ENCODE results near the gene GTF2I.
"Not testable (repeated sequence)": the region's sequence is repeated elsewhere in the genome, so short reads cannot be mapped to it uniquely, and the experiment has no call there.

The GTF2I gene

DNA sequence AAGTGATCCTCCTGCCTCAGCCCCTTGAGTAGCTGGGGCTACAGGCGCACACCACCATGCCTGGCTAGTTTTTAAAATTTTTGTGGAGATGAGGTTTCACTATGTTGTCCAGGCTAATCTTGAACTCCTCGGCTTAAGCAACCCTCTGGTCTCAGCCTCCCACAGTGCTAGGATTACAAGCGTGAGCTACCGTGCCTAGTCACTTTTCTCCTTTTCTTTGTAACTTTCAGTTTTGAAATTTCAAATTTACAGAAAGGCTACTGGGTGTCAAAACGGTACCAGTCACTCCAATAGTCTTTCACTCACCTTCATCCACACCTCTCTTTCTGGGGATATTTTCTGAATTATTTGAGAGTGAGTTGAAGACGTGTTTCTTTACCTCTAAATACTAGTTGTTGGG is 117.6 kb downstream of the GTF2I start:
- not testable (repeated sequence) for DNase-seq (ENCODE audit: low read depth, low spot score)

DNA sequence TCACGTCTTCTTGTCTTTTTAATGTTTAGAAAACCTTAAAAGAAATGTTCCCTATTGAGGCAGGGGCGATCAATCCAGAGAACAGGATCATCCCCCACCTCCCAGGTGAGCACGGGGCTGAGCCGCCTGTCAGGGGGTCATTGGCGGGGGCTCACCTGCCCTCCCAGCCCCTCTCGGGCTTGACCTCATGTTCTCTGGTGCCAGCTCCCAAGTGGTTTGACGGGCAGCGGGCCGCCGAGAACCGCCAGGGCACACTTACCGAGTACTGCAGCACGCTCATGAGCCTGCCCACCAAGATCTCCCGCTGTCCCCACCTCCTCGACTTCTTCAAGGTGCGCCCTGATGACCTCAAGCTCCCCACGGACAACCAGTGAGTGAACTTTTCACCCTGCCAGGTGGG is 121.5 kb downstream of the GTF2I start:
- not testable (repeated sequence) for DNase-seq (ENCODE audit: low read depth, low spot score)

DNA sequence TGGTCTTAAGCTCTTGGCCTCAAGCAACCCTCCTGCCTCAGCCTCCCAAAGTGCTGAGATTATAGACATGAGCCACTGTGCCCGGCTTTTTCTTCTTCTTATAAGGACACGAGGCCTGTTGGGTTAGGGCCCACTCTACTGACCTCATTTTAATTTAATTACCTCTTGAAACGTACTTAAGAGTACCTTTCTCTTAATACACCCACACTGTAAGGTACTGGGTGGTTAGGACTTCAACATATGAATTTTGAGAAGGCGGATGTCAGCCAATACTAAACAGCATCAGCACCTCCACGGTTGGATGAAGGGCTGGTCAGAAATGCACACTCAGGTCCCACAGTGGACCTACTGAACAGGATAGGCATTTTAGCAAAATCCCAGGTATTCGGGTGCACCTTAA is 124.2 kb downstream of the GTF2I start:
- not testable (repeated sequence) for DNase-seq (ENCODE audit: low read depth, low spot score)

DNA sequence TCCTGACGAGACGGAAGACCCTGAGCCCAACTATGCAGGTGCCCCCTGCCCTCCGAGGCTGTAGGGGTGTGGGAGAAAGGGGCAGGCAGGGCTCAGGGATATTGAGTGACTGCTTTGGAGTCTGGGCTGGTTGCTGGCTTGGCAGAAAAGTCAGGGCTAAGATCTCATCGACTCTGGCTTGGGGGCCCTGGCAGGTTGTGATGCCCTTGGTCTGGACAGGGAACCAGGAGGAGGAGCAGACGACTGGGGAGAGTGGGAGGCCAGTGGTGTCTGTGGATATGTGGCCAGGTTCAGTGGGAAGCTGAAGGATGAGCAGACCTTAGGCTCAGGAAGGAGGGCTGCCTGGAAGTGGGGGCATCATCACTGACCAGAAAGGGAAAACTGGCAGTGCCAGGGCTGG is 126.1 kb downstream of the GTF2I start:
- DNase-seq (ENCODE audit: low read depth, low spot score): not testable (repeated sequence)

DNA sequence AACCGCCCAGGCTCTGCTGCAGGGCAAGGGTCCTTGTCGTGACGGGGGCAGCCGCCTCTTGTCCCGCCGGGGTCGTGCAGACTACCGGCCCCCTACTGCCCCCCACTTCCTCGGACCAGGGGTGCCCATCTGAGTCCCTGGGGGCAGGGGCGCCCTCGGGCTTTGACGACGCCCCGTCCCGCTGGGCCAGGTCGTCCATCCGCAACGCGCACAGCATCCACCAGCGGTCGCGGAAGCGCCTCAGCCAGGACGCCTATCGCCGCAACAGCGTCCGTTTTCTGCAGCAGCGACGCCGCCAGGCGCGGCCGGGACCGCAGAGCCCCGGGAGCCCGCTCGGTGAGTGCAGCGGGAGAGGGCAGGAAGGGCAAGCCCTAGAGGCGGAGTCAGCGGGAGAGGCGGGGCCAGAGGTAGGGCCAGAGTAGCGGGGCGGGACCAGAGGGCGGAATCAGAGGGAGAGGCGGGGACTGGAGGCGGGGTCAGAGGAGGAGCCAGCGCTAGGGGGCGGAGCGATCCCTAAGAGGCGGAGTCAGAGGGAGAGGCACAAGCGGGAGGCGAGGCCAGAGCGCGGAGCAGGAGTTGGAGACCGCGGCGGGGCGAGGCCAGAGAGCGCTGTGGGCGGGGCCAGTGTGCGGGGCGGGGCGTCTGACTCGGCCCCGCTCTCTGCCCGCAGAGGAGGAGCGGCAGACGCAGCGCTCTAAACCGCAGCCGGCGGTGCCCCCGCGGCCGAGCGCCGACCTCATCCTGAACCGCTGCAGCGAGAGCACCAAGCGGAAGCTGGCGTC is 131.0 kb downstream of the GTF2I start:
- DNase-seq (ENCODE audit: low read depth, low spot score): peak; percentile 80

DNA sequence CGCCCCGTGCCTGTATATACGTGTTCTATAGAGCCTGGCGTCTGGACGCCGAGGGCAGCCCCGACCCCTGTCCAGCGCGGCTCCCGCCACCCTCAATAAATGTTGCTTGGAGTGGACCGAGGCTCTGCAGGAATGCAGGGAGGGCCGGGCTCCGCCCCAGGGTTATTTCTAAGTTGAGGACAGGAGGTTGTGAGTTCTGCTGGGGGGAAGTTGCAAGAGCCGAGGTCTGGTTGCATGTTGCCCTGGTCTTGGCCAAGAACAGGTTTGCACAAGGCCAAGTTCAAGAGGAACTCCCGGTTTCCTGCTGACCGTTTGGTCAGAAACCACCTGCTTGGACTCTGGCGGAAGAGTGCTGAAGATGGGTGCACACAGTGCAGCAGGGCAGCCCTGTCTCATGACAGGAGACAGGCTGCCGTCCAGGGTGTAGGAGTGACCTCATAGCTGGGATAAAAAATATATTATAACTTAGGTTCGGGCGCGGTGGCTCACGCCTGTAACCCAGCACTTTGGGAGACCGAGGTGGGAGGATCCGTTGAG is 131.8 kb downstream of the GTF2I start:
- not testable (repeated sequence) for DNase-seq (ENCODE audit: low read depth, low spot score)

DNA sequence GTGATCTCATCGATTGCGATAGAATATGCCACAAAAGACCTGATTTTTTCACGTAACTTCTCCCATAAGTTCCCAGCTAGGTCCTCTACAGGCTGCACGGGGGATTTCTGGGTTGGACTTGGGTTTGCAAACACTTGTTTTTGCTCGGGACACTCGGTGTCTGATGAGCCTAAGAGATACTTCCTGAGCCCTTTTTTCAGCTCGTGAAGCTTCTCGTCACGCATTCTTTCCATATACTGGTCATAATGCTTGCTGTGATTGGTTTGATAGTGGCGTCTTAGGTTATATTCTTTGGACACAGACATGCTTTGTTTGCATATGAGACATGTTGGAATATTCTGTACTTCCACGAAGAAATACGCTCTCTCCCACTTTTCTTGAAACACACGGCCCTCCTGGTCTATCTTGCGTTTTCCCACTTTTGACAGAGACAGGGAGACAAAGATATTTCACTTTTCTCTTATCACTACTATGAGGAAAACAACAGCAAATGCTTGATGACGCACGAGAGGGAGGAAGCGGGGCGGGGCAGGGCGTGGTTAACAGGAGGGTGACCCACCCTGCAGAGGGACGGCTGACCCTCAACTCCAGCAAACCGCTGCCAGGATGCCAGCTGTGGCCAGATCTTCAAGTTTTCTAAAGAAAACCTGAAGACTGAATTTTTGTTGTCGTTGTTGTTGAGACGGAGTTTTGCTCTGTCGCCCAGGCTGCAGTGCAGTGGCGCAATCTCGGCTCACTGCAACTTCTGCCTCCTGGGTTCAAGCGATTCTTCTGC is 140.5 kb downstream of the GTF2I start:
- DNase-seq (ENCODE audit: low read depth, low spot score): not testable (repeated sequence)

DNA sequence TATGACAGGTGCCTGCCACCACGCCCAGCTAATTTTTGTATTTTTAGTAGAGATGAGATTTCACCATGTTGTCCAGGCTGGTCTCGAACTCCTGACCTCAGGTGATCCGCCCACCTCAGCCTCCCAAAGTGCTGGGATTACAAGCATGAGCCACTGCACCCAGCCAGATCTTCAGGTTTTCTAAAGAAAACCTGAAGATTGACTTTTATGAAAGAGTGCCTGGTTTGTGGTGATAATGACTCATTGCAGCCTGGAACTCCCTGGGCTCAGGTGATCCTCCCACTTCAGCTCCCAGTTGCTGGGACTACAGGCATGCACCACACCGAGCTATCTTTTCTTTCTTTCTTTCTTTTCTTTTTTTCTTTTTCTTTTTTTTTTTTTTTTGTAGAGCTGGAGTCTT is 141.1 kb downstream of the GTF2I start:
- not testable (repeated sequence) for DNase-seq (ENCODE audit: low read depth, low spot score)
